Lower lobe of right lung (tissue), 2 donors: Measurements from ENCODE around the gene IFNL2. TPM values are rescaled to one million over a fixed set of nuclear protein-coding genes. Genes with fewer than 3 reads are reported as not detected.

Experiments
- ATAC-seq, 2 donors: fragments of 200-7000 bp; cut with Tn5 transposase; one replicate each; pipeline ENCODE4 v1.9.1; 2020 to 2022; ENCODE audit warnings: mild to moderate bottlenecking in 2 of 2, moderate library complexity in 2 of 2
- DNase-seq: peaks from one replicate; pipeline ENCODE4 v3.0.0-alpha.2; 2020
- H3K27ac ChIP-seq: fragments of 200-600 bp; one replicate; pipeline ENCODE4 v1.8.0; 2022
- H3K27me3 ChIP-seq: fragments of 200-600 bp; one replicate; pipeline ENCODE4 v1.8.0; 2022; ENCODE audit warnings: low read depth
- H3K36me3 ChIP-seq: fragments of 200-600 bp; one replicate; pipeline ENCODE4 v1.8.0; 2022; ENCODE audit warnings: mild to moderate bottlenecking
- H3K4me1 ChIP-seq: fragments of 200-600 bp; one replicate; pipeline ENCODE4 v1.8.0; 2022
- H3K4me3 ChIP-seq: fragments of 200-600 bp; one replicate; pipeline ENCODE4 v1.8.0; 2022; ENCODE audit warnings: mild to moderate bottlenecking
- H3K9me3 ChIP-seq: fragments of 200-600 bp; one replicate; pipeline ENCODE4 v1.8.0; 2022
- CTCF ChIP-seq: fragments of 200-600 bp; IDR thresholded peaks from one replicate; pipeline ENCODE4 v1.8.0; 2022; ENCODE audit warnings: antibody characterized with exemption, mild to moderate bottlenecking
- intact Hi-C: fragments of 100-400 bp; cut with DNase I; formaldehyde crosslinking; loops from one replicate; pipeline ENCODE4 v1.11.0; 2022
- total RNA-seq: library from RNA; stranded (reverse); fragmentation: NEBNext Ultra II Directional; extraction: Animal tissue kit (Norgen Biotek cat#: 25700); gene quantifications from one replicate; pipeline ENCODE4 v1.2.1, GENCODE V29; 2021
- donor health status: DM: no; HTN: yes; CAD: no; lungs with severe emphysema.

The IFNL2 gene
- total RNA-seq, 1 donor from 2014 or later, result not detected

DNA sequence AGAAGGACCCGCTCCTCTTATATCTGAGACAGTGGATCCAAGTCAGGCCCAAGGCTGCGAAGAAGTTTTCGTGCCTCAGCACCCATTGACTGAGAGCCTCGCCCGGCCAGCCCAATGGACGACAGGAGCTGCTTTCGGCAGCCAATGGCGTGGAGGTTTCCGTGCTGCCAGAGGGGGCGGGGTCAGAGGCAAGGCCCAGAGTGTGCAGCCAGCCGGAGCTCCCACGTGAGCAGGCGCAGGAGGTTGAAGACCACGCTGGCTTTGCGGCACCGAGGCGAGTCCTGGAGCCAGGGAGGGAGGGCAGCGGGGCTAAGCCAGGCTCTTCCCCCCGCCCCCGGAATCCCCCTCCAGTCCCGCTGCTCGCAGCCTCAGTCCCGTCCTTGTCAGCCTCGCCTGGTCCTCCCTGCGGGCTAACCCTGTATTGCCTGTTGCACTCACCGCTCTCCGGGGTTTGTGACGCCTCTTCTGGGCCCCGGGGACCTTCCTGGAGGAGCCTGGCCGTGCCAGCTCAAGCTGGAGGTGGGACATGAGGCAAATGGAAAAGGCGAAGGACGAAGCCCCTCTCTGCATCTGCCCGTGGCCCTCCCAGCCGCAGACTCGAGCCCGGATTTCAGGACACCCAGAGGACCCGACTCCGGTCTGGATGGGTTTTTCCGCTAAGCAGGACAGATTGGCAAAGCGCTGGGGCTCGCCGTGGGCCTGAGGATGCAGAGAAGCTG is 21.1 kb upstream of the IFNL2 start:
- peak overlapping the region; percentile 19 for H3K4me3 ChIP-seq
- peak; percentile 52 for DNase-seq

DNA sequence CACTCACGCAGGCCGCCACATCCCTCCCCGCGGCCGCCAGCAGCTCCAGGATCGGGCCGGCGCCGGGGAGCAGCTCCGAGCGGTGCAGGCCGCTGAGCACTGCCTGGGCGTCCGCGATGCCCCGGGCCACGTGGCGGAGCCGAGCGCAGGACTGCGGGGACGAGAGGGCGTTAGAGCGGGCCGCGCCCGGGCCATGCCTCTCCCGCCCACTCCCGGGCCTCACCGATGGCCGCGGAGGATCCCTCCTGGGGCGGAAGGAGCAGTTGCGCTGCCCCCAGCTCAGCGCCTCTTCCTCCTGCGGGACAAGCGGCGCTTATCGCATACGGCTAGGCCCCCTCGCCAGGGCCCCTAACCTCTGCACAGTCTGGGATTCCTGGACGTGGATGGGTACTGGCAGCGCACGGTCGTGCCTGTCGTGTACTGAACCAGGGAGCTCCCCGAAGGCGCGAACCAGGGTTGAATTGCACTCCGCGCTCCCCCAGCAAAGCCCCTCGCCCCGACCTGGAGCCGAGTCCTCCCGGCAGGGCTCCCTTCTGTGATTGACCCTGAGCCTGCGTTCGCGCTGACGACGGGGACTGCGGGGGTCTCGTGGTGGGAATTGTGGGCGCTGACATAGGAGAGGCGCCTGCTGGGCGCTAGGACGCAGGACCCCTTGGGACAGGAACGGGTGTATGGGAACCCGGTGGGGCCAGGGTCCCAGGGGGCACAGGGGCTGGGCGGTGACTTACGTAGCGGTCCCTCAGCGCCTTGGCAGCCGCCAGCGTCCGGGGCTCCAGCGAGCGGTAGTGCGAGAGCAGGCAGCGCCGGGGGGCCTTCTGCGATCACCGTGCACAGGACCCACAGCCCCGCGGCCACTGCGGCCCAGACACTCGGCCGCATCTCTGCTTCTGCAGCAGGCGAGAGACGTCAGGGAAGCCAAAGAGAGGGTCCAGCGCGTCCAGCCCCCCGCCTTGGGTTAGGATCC is 20.2 kb upstream of the IFNL2 start:
- DNase-seq, result no peak
- H3K4me1 ChIP-seq, result peaks cover 10% of the 10 kb centered on the region
- H3K27me3 ChIP-seq, result peaks cover 49% of the 10 kb centered on the region
- intact Hi-C loops, result no loop called here
- H3K27ac ChIP-seq, result no peak overlapping the region
- no peak for TF ChIP-seq CTCF
- peak; percentile 69 to 71 for ATAC-seq
- no peaks in the 10 kb centered on the region for H3K36me3 ChIP-seq
- no peaks in the 10 kb centered on the region for H3K9me3 ChIP-seq
- H3K4me3 ChIP-seq, result peak overlapping the region; percentile 19

More for the DNA sequence above, 21.1 kb upstream of the IFNL2 start:
- no peak overlapping the region for H3K27ac ChIP-seq
- H3K9me3 ChIP-seq, result no peaks in the 10 kb centered on the region
- H3K4me1 ChIP-seq, result peaks cover 10% of the 10 kb centered on the region
- peaks cover 49% of the 10 kb centered on the region for H3K27me3 ChIP-seq
- H3K36me3 ChIP-seq, result no peaks in the 10 kb centered on the region
- ATAC-seq, result peak; percentile 53 to 63
- intact Hi-C loops, result no loop called here
- no peak for TF ChIP-seq CTCF

DNA sequence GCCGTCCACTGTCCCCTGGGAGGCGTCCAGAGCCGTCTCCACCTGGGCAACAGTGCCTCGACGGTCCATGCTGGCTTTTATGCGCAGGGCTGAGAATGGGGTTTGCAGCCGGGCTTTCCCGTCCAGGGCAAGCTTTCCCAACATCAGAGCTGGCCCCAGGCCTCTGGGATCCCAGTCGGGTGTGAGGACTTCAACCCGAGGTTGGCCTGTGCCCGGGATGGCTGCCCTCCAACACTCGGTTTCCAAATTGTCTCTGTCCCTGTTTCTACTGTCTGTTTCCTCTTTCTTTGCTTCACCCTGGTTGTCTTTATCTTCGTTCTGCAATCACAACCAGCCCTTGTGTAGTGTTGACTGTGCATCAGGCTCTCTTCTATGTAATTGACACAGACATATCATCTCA is 19.4 kb upstream of the IFNL2 start, which contains the start of gene IFNL4:
TSS of gene IFNL4 (minus strand) at position 51 of the 400 bp plus-strand sequence.
- peaks cover 10% of the 10 kb centered on the region for H3K4me1 ChIP-seq
- intact Hi-C loops, result no loop called here
- DNase-seq, result no peak
- no peak for ATAC-seq
- peak within 1 kb of the TSS; percentile 19 for H3K4me3 ChIP-seq
- peaks cover 45% of the 10 kb centered on the region for H3K27me3 ChIP-seq
- H3K9me3 ChIP-seq, result no peaks in the 10 kb centered on the region
- no peak for TF ChIP-seq CTCF
- no peak within 1 kb of the TSS for H3K27ac ChIP-seq
- no peaks in the 10 kb centered on the region for H3K36me3 ChIP-seq

GRCh38 chr19:39251081-39251480 is 17.1 kb upstream of the IFNL2 start:
- peaks cover 47% of the 10 kb centered on the region for H3K27me3 ChIP-seq

More at GRCh38 chr19:39251081-39251480, 17.1 kb upstream of the IFNL2 start:
- Histone ChIP-seq H3K4me1 (peaks cover 10% of the 10 kb centered on the region), H3K4me3 (no peak overlapping the region), H3K9me3 (no peaks in the 10 kb centered on the region), H3K27ac (no peak overlapping the region), H3K36me3 (no peaks in the 10 kb centered on the region)
- no peak for TF ChIP-seq CTCF
- intact Hi-C loops, result no loop called here
- DNase-seq (no peak), ATAC-seq (no peak)
